Measurements from ENCODE around the gene BMP10.

GRCh38 chr2:68822207-68822872 lies 48.9 kb downstream of the BMP10 start:
- no peak for TF ChIP-seq GABPA (IDR thresholded peaks at IDR 0.05; ENCODE audit: low read depth)
- no peak for TF ChIP-seq POLR2AphosphoS5 (IDR thresholded peaks at IDR 0.05; ENCODE audit: low read depth)
- no peak for TF ChIP-seq CTCF (IDR thresholded peaks at IDR 0.05; ENCODE audit: insufficient read depth, low read length)
- TF ChIP-seq REST (IDR thresholded peaks at IDR 0.05; ENCODE audit: insufficient replicate concordance, low read depth) = no peak

All from HL-60 (cell line).